HepG2 (cell line): ENCODE measurements around the gene FZD4. TPM values are rescaled to one million over a fixed set of nuclear protein-coding genes. Genes with fewer than 3 reads are reported as not detected.

ENCODE experiments used
- AGO2 ChIP-seq: fragments of 200-400 bp; formaldehyde crosslinking; optimal IDR thresholded peaks from 2 replicates; pipeline ENCODE3; 2017; ENCODE audit warnings: mild to moderate bottlenecking, low read depth, low read length, moderate library complexity
- ASH2L ChIP-seq: fragments of 300-600, 200-600 bp; sonication (generic); IDR thresholded peaks from 2 replicates; pipeline ENCODE4 v1.7.0; 2017; ENCODE audit warnings: low read depth, mild to moderate bottlenecking, moderate library complexity, mixed read lengths, low read length; ENCODE audit not compliant: insufficient read length
- KMT2A ChIP-seq: sonication (generic); formaldehyde crosslinking; IDR thresholded peaks from 2 replicates; pipeline ENCODE4 v1.4.0; 2020; ENCODE audit warnings: missing genetic modification reagents
- RAD21 ChIP-seq: fragments of 450-650 bp; formaldehyde crosslinking; IDR thresholded peaks from 2 replicates; pipeline ENCODE4 v1.5.0; 2020; ENCODE audit warnings: mild to moderate bottlenecking
- RBAK ChIP-seq: sonication (generic); formaldehyde crosslinking; IDR thresholded peaks from 2 replicates; pipeline ENCODE4 v1.5.1; 2020; ENCODE audit warnings: mild to moderate bottlenecking, missing genetic modification reagents
- U2AF2 ChIP-seq: fragments of 200-400 bp; formaldehyde crosslinking; IDR thresholded peaks from 2 replicates; pipeline ENCODE4 v1.6.1; 2017; ENCODE audit warnings: low read depth, mild to moderate bottlenecking, low read length
- ZNF260 ChIP-seq: sonication (generic); formaldehyde crosslinking; IDR thresholded peaks from 2 replicates; pipeline ENCODE4 v1.4.0; 2020; ENCODE audit warnings: missing genetic modification reagents, low read depth, mild to moderate bottlenecking, borderline replicate concordance
- ZNF430 ChIP-seq: sonication (generic); formaldehyde crosslinking; IDR thresholded peaks from 2 replicates; pipeline ENCODE4 v1.9.0; 2021; ENCODE audit warnings: mild to moderate bottlenecking, missing genetic modification reagents
- ZNF777 ChIP-seq: sonication (generic); formaldehyde crosslinking; IDR thresholded peaks from 2 replicates; pipeline ENCODE4 v1.4.0; 2020; ENCODE audit warnings: missing genetic modification reagents
- ZSCAN20 ChIP-seq: sonication (generic); formaldehyde crosslinking; IDR thresholded peaks from 2 replicates; pipeline ENCODE4 v1.4.0; 2020; ENCODE audit warnings: missing genetic modification reagents, mild to moderate bottlenecking, borderline replicate concordance
- polyA plus RNA-seq, 8 experiments: library from polyadenylated mRNA; depleted of rRNA in 3 of 8; stranded (reverse) in 7 of 8; unstranded in 1 of 8; fragments of >200 nt; fragmentation: Illumina TruSeq in 4 of 8; extraction: Trizol in 4 of 8; gene quantifications; 2 replicates each; pipeline versions ENCODE4 v1.2.1 to v1.2.3, GENCODE V29; 2011 to 2016; ENCODE audit warnings: low read depth in 4 of 8, missing spikeins in 1 of 8, mixed read lengths in 1 of 8; ENCODE audit not compliant: insufficient read depth in 1 of 8
- total RNA-seq, 5 experiments: library from RNA; depleted of rRNA; stranded (reverse); fragments of >200 nt; fragmentation: Illumina TruSeq; extraction: Trizol; gene quantifications; 2 replicates each; pipeline ENCODE4 v1.2.3, GENCODE V29; 2016; ENCODE audit warnings: low read depth in 1 of 5
- TF ChIP-seq, protein P1 (sequence below): sonication (generic); formaldehyde crosslinking; IDR thresholded peaks from 2 replicates; pipeline ENCODE4 v1.4.0; 2020; ENCODE audit warnings: mild to moderate bottlenecking, missing genetic modification reagents
- TF ChIP-seq, protein P2 (sequence below): sonication (generic); formaldehyde crosslinking; IDR thresholded peaks from 2 replicates; pipeline ENCODE4 v1.5.0; 2020; ENCODE audit warnings: mild to moderate bottlenecking, missing genetic modification reagents
- TF ChIP-seq, protein P3 (sequence below): sonication (generic); formaldehyde crosslinking; IDR thresholded peaks from 2 replicates; pipeline ENCODE4 v1.8.1; 2023; ENCODE audit warnings: mild to moderate bottlenecking, missing genetic modification reagents, borderline replicate concordance
- TF ChIP-seq, protein P4 (sequence below): sonication (generic); formaldehyde crosslinking; IDR thresholded peaks from 2 replicates; pipeline ENCODE4 v1.9.0; 2021; ENCODE audit warnings: missing genetic modification reagents, mild to moderate bottlenecking, borderline replicate concordance
- TF ChIP-seq, protein P5 (sequence below): sonication (generic); formaldehyde crosslinking; IDR thresholded peaks from 2 replicates; pipeline ENCODE4 v1.8.1; 2023; ENCODE audit warnings: mild to moderate bottlenecking, moderate library complexity, missing genetic modification reagents

FZD4 gene
- total and polyA plus RNA-seq, 2 of the 13 experiments (the other 11 are each of a cell fraction or from before 2014, with no cell fraction given) = 46.5 to 70.4 TPM

DNA sequence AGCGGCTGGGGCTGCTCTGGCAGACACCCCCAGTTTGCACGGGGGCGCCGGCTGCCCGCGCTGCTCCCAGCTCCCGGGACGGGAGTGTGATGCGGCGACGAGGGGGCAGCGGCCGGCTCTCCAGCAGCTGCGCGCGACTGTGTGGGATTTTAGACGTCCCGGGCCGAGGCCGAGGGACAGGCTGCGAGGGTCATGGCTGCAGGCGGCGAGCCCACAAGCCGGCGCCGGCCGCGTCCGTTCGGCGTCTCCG lies 159 bp downstream of the FZD4 start (continued):
- TF ChIP-seq, protein P1, sequence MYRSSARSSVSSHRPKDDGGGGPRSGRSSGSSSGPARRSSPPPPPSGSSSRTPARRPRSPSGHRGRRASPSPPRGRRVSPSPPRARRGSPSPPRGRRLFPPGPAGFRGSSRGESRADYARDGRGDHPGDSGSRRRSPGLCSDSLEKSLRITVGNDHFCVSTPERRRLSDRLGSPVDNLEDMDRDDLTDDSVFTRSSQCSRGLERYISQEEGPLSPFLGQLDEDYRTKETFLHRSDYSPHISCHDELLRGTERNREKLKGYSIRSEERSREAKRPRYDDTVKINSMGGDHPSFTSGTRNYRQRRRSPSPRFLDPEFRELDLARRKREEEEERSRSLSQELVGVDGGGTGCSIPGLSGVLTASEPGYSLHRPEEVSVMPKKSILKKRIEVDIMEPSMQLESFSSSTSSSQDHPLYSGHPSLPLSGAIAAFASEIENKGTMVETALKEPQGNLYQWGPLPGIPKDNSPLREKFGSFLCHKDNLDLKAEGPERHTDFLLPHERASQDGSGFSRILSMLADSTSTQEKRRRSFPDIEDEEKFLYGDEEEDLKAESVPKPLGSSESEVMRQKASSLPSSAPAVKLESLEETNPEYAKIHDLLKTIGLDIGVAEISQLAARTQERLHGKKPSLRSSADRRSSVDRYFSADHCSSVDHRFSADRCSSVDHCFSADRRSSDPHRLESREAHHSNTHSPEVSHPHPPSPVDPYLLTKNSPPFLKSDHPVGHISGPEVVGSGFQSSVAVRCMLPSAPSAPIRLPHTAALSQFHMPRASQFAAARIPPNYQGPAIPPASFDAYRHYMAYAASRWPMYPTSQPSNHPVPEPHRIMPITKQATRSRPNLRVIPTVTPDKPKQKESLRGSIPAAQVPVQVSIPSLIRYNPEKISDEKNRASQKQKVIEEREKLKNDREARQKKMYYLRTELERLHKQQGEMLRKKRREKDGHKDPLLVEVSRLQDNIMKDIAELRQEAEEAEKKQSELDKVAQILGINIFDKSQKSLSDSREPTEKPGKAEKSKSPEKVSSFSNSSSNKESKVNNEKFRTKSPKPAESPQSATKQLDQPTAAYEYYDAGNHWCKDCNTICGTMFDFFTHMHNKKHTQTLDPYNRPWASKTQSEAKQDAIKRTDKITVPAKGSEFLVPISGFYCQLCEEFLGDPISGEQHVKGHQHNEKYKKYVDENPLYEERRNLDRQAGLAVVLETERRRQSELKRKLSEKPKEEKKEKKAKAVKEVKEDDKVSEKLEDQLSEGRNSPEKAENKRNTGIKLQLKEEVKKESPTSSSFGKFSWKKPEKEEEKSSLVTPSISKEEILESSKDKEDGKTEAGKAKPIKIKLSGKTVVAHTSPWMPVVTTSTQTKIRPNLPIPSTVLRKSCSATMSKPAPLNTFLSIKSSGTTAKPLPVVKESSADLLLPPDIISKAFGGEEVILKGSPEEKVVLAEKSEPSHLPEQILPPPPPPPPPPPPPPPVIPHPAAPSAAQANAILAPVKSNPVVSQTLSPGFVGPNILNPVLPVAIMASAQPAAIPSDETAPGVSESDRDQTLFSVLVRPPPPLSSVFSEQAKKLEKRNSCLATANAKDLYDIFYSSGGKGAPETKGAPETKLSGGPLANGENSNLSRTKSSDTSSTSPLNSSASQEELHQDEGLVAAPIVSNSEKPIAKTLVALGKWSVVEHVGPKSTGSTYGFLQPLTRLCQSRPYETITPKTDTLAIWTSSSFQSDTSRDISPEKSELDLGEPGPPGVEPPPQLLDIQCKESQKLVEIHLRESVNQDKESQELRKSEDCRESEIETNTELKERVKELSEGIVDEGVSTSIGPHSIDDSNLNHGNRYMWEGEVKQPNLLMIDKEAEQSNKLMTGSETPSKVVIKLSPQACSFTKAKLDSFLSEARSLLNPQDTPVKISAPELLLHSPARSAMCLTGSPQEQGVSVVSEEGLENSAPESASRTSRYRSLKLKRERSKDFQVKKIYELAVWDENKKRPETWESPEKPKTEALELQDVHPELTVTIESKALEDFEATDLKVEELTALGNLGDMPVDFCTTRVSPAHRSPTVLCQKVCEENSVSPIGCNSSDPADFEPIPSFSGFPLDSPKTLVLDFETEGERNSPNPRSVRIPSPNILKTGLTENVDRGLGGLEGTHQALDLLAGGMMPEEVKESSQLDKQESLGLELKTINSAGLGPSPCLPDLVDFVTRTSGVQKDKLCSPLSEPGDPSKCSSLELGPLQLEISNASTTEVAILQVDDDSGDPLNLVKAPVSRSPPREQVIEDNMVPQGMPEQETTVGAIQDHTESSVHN (CRISPR knock-in tag) = no peak
- no peak for TF ChIP-seq ZNF260 (CRISPR knock-in tag)
- TF ChIP-seq, protein P2, sequence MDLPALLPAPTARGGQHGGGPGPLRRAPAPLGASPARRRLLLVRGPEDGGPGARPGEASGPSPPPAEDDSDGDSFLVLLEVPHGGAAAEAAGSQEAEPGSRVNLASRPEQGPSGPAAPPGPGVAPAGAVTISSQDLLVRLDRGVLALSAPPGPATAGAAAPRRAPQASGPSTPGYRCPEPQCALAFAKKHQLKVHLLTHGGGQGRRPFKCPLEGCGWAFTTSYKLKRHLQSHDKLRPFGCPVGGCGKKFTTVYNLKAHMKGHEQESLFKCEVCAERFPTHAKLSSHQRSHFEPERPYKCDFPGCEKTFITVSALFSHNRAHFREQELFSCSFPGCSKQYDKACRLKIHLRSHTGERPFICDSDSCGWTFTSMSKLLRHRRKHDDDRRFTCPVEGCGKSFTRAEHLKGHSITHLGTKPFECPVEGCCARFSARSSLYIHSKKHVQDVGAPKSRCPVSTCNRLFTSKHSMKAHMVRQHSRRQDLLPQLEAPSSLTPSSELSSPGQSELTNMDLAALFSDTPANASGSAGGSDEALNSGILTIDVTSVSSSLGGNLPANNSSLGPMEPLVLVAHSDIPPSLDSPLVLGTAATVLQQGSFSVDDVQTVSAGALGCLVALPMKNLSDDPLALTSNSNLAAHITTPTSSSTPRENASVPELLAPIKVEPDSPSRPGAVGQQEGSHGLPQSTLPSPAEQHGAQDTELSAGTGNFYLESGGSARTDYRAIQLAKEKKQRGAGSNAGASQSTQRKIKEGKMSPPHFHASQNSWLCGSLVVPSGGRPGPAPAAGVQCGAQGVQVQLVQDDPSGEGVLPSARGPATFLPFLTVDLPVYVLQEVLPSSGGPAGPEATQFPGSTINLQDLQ (CRISPR knock-in tag) = peak; percentile 61; the same call in 1 of the 2 replicates
- TF ChIP-seq, protein P3, sequence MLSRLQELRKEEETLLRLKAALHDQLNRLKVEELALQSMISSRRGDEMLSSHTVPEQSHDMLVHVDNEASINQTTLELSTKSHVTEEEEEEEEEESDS = no peak
- TF ChIP-seq, protein P4, sequence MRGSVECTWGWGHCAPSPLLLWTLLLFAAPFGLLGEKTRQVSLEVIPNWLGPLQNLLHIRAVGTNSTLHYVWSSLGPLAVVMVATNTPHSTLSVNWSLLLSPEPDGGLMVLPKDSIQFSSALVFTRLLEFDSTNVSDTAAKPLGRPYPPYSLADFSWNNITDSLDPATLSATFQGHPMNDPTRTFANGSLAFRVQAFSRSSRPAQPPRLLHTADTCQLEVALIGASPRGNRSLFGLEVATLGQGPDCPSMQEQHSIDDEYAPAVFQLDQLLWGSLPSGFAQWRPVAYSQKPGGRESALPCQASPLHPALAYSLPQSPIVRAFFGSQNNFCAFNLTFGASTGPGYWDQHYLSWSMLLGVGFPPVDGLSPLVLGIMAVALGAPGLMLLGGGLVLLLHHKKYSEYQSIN (CRISPR knock-in tag) = no peak
- peak; percentile 75 for TF ChIP-seq RAD21 (CRISPR knock-in tag)
- no peak for TF ChIP-seq ASH2L
- 0 out of 2 replicates have a peak, but pooled peaks have one; percentile 49 for TF ChIP-seq ZNF777
- TF ChIP-seq RBAK (CRISPR knock-in tag) = no peak
- TF ChIP-seq ZNF430 = 0 out of 2 replicates have a peak, but pooled peaks have one; percentile 37
- no peak for TF ChIP-seq U2AF2
- TF ChIP-seq ZSCAN20 (CRISPR knock-in tag) = peak; percentile 55; the same call in 1 of the 2 replicates
- TF ChIP-seq, protein P5, sequence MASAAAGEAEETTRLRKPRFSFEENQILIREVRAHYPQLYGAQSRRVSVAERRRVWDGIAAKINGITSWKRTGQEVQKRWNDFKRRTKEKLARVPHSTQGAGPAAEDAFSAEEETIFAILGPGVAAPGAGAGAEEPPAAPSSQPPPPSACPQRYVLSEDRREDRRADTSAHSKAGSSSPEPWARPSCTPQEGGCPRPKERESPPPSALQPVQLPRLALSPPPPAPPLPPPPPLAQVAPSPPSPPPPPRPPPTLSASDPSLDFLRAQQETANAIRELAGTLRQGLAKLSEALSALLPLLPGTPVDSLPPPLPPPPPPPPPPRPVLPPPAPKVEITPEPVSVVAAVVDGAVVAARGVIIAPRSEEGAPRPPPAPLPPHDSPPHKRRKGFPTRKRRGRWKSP = peak; percentile 93; the same call in 1 of the 2 replicates
- TF ChIP-seq KMT2A (CRISPR knock-in tag) = peak; percentile 50; the same call in 1 of the 2 replicates
- TF ChIP-seq AGO2 = peak; percentile 71
